C4-2B (cell line): ENCODE data around the gene SLIT3.

Source experiments
- H3K27ac ChIP-seq: fragments of 450-650 bp; 2 replicates; pipeline ENCODE4 v1.5.1; 2017
- CTCF ChIP-seq: fragments of 450-650 bp; conservative IDR thresholded peaks from 2 replicates; pipeline ENCODE4 v1.5.1; 2017; ENCODE audit warnings: mild to moderate bottlenecking
- ZFX ChIP-seq: fragments of 450-650 bp; IDR thresholded peaks from 2 replicates; pipeline ENCODE4 v1.6.1; 2017

The SLIT3 gene

GRCh38 chr5:168844922-168845296 lies 456.0 kb downstream of the SLIT3 start:
- TF ChIP-seq ZFX (no peak), CTCF (no peak)
- no peak overlapping the region for H3K27ac ChIP-seq

- TF ChIP-seq ZFX, result no peak
- no peak for TF ChIP-seq CTCF
- H3K27ac ChIP-seq, result no peak overlapping the region
These were observed 456.7 kb downstream of the SLIT3 start for GRCh38 chr5:168844016-168844921.

GRCh38 chr5:168843277-168844015 lies 457.5 kb downstream of the SLIT3 start:
- no peak for TF ChIP-seq CTCF
- no peak for TF ChIP-seq ZFX
- no peak overlapping the region for H3K27ac ChIP-seq

GRCh38 chr5:168842571-168843205 lies 458.3 kb downstream of the SLIT3 start:
- TF ChIP-seq ZFX (no peak), CTCF (no peak)
- no peak overlapping the region for H3K27ac ChIP-seq

- TF ChIP-seq CTCF, result no peak
- TF ChIP-seq ZFX, result no peak
- H3K27ac ChIP-seq, result no peak overlapping the region
These were observed 463.1 kb downstream of the SLIT3 start for GRCh38 chr5:168837852-168838251.

GRCh38 chr5:168836603-168837231 lies 464.2 kb downstream of the SLIT3 start:
- TF ChIP-seq CTCF (no peak), ZFX (no peak)
- no peak overlapping the region for H3K27ac ChIP-seq
